Activated CD4-positive, alpha-beta T cell treated with anti-CD3 and anti-CD28 coated beads for 1 hour (primary cell): ENCODE results near the gene EIF4G2.
"Not testable (repeated sequence)": the region's sequence is repeated elsewhere in the genome, so short reads cannot be mapped to it uniquely, and the experiment has no call there.

Experiments
- DNase-seq: peaks from one replicate; pipeline ENCODE4 v3.0.0-alpha.2; 2020

Gene EIF4G2

DNA sequence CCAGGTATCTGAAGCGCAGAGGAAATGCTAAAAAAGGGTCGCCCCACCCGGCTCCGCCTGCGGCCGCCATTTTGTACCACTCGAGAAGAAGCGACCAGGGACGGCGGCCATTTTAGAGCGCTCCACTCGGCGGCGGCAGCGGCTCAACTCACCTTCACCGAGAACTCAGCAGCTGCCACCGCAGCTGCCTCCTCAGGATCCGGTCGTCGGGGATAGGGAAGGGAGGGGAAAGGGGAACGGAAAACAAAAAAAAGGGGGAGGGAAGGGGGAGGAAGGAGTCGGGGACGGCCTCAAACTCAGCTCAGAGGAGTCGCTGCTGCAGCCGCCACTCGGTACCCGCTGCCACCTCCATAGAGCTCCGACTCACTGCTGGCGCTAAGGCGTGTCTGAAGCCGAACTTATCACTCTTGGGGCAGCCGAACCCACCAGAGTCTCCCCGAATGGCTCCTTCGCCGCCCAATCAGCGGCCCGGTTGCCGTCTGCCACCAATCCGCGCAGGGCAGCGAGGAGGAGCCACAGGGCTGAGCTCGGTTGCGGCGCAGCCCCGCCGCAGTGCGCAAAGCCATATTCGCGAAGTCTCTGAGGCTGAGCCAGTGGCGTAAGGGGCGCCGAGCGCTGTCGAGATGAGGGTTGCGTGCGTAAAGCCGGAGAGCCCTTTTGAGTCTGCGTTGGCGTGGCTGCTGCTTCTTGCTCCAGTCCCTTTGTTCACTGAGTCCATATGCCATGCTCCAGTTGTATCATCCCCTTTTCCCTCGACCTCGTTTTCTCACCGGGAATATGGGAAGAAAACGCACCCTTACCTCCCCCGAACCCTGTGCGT, at the start of gene EIF4G2:
Gene EIF4G2, minus strand, starts transcription at position 374 of the 820 bp plus-strand sequence.
- peak; percentile 99 for DNase-seq

DNA sequence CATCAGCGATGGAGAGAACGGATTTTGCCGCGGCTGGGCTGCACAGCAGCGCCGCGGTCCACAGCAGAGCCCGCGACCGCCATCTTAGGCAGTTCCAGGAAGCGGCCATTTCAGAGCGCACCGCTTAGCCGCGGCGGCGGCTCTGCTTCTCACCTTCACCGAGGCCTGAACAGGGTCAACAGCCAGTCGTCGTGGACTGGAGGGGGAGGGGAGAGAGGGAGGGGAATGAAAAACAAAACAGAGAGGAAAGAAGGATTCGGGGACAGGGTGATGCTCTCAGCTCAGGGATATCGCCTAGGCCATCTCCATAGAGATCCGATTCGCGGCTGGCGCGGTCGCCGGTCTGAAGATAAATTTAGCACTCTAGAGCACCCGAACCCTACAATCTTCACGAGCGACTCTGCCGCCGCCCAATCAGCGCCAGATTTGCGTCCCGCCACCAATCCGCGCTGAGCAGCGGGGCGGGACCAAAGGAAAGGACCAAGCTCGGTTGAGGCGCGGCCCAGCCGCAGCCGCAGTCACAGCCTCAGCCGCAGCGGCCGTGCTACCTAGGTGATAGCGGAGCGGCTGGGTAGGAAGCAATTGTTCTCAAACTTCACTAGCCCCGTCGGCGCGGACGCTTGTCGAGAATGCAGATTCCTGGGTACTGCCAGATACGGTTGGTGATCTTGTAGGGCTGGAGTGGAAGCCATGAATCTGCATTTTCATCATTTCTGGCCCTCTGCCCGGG, 49.1 kb upstream of the EIF4G2 start, which contains the start of gene ZBED5:
Gene ZBED5, minus strand, starts transcription at position 345 of the 730 bp plus-strand sequence. CDS start 3,108 bp downstream, outside the sequence.
- peak; percentile 93 for DNase-seq

DNA sequence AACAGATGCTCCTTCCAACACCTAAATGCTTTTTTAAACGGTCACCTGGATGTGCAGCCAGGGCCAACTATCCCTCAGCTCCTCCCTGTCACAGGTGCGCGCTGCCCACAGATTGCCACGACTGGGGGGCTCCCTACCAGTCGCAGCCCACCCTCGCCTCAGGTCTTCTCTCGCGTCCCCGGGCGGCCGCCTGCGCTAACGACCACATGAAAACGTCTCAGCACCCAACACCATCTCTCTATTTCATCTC, 48.7 kb upstream of the EIF4G2 start:
- DNase-seq = no peak

DNA sequence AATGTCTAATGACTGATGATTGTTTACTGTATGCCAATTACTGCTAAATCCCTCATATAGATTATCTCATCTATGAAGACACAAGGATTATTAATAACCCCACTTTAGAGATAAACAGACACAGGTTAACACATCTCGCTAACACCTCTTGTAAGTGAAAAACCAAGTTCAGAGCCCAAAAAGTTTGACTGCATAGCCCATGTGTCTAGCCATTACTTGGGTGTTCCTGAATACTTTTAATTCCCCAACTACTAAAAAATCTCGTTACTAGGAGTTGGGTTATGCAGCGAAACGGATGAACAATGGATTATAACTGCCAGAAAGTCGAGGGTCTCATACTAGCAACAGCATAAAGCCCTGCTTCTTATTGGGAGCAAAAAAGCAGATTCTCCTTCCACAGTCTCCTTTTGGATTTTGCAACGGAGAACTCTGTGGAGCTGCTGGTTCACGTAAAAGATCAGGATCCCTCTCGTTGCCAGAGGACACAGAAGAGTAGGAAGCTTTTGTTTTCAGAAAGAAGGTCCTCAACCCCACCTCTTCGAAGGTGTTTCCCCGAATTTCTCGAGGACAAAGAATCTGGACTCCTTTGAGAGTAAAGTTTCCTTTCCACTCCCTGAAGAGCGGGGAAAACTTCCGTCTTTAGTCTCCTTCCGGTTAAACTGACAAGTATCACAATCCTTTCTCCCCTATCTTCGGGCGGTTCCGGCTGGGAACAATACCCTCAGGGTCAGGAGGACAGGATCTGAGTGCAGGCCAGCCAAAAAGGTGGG, 48.1 kb upstream of the EIF4G2 start:
- DNase-seq = no peak

DNA sequence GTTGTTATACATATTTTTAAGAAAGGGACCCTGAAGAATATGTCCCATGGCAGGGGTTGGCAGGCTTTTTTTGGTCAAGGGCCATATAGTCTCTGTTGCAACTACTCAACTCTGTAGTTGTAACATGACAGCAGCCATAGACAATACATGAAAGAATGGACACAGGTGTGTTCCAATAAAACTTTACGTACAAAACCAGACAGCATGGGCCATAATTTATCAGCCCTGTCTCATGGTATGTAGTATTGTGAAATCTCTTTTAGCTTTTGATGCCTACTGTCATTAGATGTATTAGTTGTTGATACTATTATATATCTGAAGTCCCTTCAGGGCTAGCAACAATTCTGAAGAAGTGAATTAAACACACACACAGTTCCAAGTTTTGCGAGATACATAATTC, 46.6 kb upstream of the EIF4G2 start:
- DNase-seq = no peak

DNA sequence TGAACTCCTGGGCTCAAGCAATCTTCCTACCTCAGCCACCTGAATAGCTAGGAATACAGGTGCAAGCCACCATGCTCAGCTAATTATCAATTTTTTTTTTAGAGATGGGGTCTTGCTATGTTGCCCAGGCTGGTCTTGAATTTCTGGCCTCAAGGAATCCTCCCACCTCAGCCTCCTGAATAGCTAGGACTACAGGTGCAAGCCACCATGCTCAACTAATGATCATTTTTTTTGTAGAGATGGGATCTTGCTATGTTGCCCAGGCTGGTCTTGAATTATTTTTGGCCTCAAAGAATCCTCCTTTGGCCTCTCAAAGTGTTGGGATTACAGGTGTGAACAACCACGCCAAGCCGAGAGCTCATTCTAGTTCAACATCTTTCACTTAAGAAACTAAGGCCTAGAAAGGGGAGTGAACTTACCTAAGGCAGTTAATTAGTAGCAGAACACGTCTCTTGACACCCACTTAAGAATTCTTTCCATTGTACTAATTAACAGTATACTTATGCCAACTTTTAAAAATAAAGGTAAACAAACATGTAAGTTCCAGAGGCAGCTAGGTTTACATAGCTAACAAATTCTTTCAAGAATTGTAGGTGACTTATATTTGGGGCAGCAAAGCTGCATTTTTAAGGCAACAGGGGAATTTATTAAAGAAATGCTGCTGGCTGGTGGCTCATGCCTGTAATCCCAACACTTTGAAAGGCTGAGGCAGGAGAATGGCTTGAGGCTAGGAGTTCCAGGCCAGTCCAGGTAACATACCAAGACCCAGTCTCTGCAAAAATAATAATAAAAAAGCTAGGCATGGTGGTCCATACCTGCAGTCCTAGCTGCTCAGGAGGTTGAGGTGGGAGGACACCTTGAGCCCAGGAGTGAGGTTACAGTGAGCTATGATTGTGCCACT, 39.5 kb upstream of the EIF4G2 start:
- no peak for DNase-seq

DNA sequence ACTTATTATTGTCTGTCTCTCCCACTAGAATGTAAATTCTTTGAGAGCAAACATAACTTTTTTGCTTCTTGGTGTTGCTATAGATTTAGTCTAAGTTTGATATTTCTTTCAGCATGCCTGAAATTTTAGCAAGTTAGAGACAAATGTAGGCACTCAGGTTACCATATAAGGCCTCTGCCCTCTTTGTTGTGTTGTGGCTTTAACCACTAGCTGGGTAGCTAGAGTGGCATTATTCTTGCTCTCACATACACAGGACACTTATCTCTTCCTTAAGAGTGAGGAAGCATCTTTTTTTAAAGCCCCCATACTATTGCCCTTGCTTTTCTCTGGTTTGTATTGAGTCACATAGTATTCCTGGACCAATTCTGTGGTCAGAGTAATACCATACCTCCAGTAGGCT, 37.9 kb upstream of the EIF4G2 start:
- no peak for DNase-seq

DNA sequence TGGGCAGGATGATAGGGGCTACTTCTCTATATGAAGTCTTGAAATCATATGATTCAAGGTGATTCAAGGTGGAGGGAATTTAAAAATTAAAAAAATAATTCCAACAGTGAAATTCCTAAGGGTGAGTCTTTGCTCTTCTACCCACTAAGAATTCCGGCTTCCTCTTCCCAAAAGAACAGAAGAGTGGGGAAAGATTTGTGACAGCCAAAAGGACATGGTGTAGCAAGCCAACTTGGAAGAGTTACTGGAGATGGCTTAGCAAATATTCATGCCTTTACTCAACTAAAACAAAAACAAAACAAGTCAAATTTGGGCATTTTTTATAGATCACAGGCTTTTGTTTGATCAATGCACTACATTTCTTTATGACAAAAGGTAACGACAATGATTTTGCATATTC, 36.9 kb upstream of the EIF4G2 start:
- DNase-seq = no peak

DNA sequence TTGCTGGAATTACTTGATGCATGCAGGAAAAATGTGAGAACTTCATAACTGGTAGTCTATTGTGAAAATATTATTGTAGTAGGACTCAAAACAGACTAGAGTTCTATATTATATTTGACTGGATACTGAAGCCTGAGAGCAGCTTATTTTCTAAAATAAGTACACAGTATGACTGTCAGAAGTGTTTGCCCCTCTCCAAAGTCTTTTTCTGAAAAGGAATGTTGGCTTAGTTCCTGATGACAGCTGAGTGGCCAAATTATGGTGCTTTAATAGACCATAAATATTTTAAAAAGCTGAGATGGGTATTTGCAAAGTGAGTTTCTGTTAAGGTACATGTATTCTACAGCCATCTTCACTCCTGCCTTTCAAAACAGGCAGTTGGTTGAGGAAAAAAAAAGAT, 36.1 kb upstream of the EIF4G2 start:
- DNase-seq = no peak

DNA sequence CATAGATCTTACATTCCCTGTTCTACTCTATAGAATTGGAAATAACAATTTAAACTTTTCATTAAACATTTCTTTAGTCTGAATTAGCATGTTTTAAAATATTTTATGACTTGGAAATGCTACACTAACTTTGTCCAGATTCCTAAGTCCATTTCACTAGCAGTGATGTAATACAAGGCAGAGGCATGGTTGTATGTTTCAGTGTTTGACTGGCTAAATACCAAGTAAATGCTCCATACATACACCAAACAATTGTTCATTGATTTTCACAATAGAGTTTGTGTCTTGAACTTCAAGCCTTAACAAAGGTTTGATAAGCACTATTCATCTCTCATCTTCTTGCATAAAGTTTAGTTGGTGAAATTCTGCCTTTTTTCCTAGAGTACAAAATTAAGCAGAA, 35.6 kb upstream of the EIF4G2 start:
- DNase-seq = no peak

DNA sequence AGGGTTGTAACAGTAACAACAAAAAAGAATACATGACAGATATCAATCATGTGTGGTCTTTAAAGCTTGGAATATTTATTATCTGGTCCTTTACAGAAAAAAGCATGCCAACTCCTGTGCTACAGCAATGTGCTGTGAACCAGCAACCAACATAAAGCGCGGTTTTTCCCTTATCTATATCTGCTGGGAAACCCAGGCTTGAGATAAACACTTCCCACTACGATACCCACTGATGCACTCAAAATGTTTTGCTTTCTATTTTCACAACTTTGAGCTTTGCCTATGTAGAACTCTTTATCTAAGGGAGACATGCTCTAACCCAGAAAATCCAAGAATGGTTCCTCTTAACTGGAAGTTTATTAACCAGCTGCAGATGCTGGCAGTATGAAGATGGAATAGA, 30.2 kb upstream of the EIF4G2 start:
- no peak for DNase-seq

DNA sequence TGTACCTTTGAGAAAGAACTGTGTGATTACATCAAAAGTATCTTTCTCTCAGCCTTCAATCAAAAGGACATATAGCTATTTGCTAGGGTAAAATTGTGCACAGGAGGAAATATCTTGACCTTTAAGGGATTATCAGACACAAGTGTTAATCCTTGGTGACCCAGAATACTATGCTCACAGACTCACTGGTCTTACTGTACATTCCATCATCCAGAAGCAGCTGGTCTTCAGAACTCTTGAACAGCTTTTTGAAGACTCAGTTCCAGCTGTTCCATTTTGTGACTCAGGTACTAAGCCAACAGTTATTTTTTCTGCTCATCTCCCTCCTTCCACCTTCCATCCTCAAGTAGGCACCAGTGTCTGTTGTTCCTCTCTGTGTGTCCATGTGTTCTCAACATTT, 29.4 kb upstream of the EIF4G2 start:
- no peak for DNase-seq

DNA sequence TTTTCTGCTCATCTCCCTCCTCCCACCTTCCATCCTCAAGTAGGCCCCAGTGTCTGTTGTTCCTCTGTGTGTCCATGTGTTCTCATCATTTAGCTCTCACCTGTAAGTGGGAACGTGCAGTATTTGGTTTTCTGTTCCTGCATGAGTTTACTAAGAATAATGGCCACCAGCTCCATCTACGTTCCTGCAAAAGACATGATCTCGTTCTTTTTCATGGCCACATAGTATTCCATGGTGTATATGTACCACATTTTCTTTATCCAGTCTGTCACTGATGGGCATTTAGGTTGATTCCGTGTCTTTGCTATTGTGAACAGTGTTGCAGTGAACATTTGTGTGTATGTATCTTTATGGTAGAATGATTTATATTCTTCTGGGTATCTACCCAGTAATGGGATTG, 28.2 kb upstream of the EIF4G2 start:
- not testable (repeated sequence) for DNase-seq

DNA sequence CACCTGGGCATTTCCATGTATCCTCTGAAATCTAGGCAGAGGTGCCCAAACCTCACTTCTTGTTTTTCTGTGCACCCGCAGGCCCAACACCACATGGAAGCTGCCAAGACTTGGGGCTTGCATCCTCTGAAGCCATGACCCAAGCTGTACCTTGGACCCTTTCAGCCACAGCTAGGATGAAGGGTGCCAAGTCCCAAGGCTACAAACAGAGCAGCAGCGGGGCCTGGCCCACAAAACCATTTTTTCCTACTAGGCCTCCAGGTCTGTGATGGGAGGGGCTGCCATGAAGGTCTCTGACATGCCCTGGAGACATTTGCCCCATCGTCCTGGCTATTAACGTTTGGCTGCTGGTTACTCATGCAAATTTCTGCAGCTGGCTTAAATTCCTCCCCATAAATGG, 20.4 kb upstream of the EIF4G2 start:
- DNase-seq = no peak

DNA sequence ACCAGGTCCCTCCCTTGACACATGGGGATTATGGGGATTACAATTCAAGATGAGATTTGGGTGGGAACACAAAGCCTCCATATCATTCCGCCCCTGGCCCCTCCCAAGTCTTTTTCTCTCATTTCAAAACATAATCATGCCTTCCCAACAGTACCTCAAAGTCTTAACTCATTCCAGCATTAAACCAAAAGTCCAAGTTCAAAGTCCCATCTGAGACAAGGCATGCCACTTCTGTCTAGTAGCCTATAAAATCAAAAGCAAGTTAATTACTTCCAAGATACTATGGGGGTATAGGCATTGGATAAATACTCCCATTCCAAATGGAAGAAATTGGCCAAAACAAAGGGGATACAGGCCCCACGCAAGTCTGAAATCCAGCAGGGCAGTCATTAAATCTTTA, 19.7 kb upstream of the EIF4G2 start:
- no peak for DNase-seq

DNA sequence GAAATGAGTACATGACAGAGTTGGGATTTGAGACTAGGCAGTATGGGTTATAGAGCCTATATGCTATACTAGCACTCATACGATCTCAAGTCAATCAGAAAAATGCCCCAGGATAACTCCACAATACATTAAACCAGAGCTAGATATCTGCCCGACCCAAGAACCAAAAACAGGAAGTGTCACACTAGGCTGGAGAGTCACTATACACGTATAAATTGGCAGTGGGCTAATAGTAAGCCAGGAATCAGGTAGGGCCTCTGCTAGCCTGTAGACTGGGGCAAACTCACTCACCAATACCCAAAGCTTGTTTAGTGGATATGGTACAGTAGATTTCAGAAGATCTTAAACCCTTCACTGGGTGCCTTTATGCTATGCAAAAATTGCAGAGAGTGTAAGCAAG, 16.2 kb upstream of the EIF4G2 start:
- DNase-seq = no peak

DNA sequence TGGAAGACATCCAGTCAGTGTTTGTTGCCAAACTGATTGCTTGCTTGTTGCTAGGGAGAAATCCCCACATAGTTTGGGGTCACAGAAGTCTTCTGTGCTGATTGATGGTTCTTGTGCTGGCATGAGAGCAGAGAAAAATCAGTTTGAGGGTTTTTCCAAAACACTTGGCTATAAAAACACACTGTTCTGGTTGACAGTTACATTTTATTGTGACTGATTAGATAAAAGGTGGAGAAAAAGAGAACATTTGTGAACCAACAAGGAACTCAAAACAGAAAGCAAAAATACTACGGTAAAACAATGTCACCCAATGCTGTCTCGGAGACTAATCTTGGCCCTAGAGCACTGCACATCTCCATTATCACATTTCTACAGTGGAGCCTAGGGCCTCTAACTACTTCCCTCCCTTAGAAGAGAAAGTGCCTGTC, 14.4 kb upstream of the EIF4G2 start:
- DNase-seq = no peak

DNA sequence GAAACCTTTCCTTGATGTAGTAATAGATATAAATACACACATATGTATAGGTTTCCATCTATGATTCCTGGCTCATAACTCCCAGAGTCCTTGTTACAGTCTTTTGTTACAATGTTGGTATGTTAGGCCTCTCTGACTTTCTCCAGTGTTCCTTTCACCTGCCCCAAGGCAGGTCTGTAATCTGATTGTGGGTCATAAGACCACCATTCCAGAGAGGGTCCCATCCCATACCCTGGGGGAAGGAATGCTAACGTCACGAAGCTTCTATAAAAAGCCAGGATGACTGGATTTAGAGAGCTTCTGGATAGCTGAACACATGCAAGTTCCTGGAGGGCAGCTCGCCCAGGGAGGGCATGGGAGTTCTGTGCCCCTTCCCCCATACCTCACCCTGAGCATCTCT, 13.8 kb upstream of the EIF4G2 start:
- DNase-seq = not testable (repeated sequence)

DNA sequence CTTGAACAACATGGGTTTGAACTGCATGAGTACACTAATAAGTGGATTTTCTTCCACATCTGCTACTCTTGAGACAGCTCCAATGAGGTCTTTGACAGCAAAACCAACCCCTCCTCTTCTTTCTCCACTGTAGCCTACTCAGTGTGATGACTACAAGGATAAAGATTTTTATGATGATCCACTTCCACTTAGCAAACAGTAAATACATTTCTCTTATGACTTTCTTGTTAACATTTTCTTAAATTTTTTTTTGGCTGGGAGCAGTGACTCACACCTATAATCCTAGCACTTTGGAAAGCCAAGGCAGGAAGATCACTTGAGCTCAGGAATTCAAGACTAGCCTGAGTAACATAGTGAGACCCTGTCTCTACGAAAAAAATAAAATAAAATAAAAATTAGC, 9.9 kb upstream of the EIF4G2 start:
- DNase-seq = no peak

DNA sequence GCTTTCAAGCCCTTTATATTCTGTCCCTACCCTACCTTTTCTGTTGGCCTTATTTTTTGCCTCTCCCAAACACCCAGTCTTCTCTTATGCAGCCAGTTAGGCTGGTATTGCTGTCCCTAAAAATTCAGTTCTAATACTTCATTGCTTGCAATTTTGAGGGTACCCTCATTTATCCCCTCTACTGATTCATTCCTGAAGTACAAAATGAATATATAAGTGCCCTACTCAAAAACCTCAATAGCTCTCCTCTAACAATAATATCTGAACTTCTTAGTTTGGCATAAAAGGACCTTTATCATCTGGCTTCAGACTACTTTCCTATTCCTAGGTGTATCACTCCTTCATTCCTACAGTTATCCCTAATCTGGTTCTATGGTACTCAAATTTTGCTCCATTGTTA, 5.2 kb upstream of the EIF4G2 start:
- DNase-seq = no peak

DNA sequence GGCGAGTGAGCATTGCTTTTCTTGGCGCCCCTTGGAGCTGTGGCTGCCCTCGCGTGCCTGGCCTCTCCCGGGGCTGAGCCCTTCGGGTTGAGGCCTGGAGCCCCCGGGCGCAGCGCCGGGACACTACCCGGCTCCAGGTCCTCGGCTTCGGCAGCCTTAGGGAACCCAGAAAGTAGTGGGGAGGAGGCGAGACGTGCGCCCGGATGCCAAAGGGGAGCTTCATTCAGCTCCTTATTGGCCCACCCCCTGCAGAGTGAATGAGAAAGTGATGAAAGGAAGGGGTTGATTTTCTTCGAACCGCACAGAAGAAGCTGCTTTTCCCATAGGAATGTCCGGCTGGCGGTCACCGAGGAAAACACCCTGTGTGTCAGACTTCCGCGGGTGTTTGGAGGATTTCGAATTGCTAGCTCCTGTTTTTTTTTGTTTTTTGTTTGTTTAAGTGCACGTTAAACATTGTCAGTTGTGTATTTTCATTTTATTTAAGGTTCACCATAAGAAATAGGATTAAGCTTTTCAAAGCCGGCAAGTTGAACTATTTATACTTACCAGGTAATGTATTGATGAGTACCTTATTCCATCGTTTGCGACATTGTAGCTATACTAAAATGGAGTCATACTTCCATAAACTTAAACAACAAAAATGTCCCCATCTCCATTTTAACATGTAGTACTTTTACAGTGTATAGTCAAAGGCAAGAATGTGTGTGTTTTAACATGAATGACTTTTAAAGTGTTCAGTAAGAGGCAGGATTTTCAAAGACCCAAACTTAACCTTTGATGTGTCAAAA, 841 bp upstream of the EIF4G2 start:
- DNase-seq = no peak

DNA sequence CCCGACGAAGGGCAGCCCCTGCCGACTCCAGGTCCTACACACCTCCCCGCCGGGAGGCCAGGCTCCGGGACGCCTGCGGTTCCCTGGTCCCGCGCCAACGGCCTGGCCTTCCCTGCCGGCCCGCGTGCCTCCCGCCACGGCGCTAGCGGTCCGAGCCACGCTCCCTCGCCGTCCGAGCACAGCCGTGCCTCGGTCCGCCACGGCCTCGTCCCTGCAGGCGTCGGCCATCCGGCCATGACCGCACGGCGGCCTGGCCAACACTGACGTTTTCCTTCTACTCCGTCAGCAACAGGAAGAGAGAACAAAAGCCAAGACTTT, 532 bp downstream of the EIF4G2 start:
- no peak for DNase-seq
